Measurements from ENCODE around the gene WIPF2.

The WIPF2 gene

DNA sequence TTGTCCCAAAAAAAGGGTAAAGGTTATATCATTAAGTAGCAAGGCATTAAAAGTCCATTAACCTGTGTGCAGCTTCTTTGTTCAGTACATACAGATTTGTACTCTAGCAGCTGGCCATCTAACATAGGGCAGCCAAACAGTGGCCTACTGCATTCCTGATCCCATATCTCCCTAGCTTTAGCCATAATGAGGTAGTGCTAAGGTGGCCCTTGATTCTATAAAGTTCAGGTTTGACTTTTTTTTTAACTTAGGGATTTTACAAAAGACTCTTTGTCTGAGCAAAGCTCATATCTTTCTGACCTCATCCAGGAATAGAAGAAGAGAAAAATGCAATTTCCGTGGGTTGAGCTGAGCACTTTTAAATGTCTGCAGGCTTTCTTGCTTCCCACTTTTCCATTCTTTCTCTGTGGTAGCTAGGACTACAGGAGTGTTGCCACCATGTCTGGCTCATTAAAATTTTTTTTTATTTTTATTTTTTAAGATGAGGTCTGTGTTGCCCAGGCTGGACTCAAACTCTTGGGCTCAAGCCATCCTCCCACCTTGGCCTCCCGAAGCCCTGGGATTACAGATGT is 49.1 kb downstream of the WIPF2 start:
- no peak for TF ChIP-seq TAF1 (IDR thresholded peaks at IDR 0.05; ENCODE audit: borderline replicate concordance, insufficient read depth, low read length)
- no peak for TF ChIP-seq SIN3A (IDR thresholded peaks at IDR 0.05; ENCODE audit: borderline replicate concordance, insufficient read depth, low read length)
- TF ChIP-seq FOXP2 (optimal IDR thresholded peaks at IDR 0.05; ENCODE audit: borderline replicate concordance, extremely low read depth, extremely low read length, insufficient read depth) = no peak
- TF ChIP-seq POLR2AphosphoS5 (IDR thresholded peaks at IDR 0.05; ENCODE audit: low read depth, low read length) = no peak
- TF ChIP-seq, protein P1, sequence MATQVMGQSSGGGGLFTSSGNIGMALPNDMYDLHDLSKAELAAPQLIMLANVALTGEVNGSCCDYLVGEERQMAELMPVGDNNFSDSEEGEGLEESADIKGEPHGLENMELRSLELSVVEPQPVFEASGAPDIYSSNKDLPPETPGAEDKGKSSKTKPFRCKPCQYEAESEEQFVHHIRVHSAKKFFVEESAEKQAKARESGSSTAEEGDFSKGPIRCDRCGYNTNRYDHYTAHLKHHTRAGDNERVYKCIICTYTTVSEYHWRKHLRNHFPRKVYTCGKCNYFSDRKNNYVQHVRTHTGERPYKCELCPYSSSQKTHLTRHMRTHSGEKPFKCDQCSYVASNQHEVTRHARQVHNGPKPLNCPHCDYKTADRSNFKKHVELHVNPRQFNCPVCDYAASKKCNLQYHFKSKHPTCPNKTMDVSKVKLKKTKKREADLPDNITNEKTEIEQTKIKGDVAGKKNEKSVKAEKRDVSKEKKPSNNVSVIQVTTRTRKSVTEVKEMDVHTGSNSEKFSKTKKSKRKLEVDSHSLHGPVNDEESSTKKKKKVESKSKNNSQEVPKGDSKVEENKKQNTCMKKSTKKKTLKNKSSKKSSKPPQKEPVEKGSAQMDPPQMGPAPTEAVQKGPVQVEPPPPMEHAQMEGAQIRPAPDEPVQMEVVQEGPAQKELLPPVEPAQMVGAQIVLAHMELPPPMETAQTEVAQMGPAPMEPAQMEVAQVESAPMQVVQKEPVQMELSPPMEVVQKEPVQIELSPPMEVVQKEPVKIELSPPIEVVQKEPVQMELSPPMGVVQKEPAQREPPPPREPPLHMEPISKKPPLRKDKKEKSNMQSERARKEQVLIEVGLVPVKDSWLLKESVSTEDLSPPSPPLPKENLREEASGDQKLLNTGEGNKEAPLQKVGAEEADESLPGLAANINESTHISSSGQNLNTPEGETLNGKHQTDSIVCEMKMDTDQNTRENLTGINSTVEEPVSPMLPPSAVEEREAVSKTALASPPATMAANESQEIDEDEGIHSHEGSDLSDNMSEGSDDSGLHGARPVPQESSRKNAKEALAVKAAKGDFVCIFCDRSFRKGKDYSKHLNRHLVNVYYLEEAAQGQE (IDR thresholded peaks at IDR 0.05; ENCODE audit: insufficient read depth in 1 of 2, low read depth in 2 of 2, low read length in 2 of 2) = no peak

GRCh38 chr17:40278414-40278813 is 59.3 kb downstream of the WIPF2 start:
- TF ChIP-seq, protein P1 (IDR thresholded peaks at IDR 0.05; ENCODE audit: insufficient read depth in 1 of 2, low read depth in 2 of 2, low read length in 2 of 2) = no peak
- TF ChIP-seq FOXP2 (optimal IDR thresholded peaks at IDR 0.05; ENCODE audit: borderline replicate concordance, extremely low read depth, extremely low read length, insufficient read depth) (no peak), SIN3A (IDR thresholded peaks at IDR 0.05; ENCODE audit: borderline replicate concordance, insufficient read depth, low read length) (no peak), POLR2AphosphoS5 (IDR thresholded peaks at IDR 0.05; ENCODE audit: low read depth, low read length) (no peak), TAF1 (IDR thresholded peaks at IDR 0.05; ENCODE audit: borderline replicate concordance, insufficient read depth, low read length) (no peak)

DNA sequence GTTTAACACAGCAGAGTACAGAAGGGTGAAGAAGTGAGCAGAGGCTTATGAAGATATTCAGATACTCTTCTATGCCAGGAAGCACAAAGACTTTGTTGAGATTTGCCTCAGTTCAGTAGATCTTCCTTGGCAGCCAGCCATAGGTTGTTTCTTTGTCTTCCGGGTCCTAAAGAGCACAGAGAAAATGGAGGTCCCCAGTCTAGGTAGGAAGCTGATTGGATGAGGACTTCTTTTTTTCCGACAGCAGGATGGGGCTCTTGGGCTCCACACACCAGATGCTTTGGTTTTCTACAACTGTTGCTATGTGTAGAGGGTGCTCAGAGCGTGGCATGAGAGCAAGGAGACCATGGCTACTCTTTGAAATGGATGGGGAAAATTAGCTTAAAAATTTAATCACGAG is 60.3 kb downstream of the WIPF2 start:
- TF ChIP-seq SIN3A (IDR thresholded peaks at IDR 0.05; ENCODE audit: borderline replicate concordance, insufficient read depth, low read length) = no peak
- TF ChIP-seq TAF1 (IDR thresholded peaks at IDR 0.05; ENCODE audit: borderline replicate concordance, insufficient read depth, low read length) = no peak
- no peak for TF ChIP-seq FOXP2 (optimal IDR thresholded peaks at IDR 0.05; ENCODE audit: borderline replicate concordance, extremely low read depth, extremely low read length, insufficient read depth)
- no peak for TF ChIP-seq POLR2AphosphoS5 (IDR thresholded peaks at IDR 0.05; ENCODE audit: low read depth, low read length)
- TF ChIP-seq, protein P1 (IDR thresholded peaks at IDR 0.05; ENCODE audit: insufficient read depth in 1 of 2, low read depth in 2 of 2, low read length in 2 of 2) = no peak

- TF ChIP-seq, protein P1 (IDR thresholded peaks at IDR 0.05; ENCODE audit: insufficient read depth in 1 of 2, low read depth in 2 of 2, low read length in 2 of 2) = no peak
- TF ChIP-seq SIN3A (IDR thresholded peaks at IDR 0.05; ENCODE audit: borderline replicate concordance, insufficient read depth, low read length) = no peak
- TF ChIP-seq FOXP2 (optimal IDR thresholded peaks at IDR 0.05; ENCODE audit: borderline replicate concordance, extremely low read depth, extremely low read length, insufficient read depth) = no peak
Measured at GRCh38 chr17:40281663-40282062, 62.6 kb downstream of the WIPF2 start.

GRCh38 chr17:40283662-40284061 is 64.6 kb downstream of the WIPF2 start:
- TF ChIP-seq, protein P1 (IDR thresholded peaks at IDR 0.05; ENCODE audit: insufficient read depth in 1 of 2, low read depth in 2 of 2, low read length in 2 of 2) = no peak

All from PFSK-1 (cell line).